ENCODE data around the gene SERPINA4. TPM values are rescaled to one million over a fixed set of nuclear protein-coding genes. Genes with fewer than 3 reads are reported as not detected.

SERPINA4 gene
- total RNA-seq, result not detected

GRCh38 chr14:94560751-94561655 is at the start of gene SERPINA4:
Gene SERPINA4, plus strand, starts transcription at chr14:94561442. Its CDS starts 2,041 bp downstream, at chr14:94563483.

DNA sequence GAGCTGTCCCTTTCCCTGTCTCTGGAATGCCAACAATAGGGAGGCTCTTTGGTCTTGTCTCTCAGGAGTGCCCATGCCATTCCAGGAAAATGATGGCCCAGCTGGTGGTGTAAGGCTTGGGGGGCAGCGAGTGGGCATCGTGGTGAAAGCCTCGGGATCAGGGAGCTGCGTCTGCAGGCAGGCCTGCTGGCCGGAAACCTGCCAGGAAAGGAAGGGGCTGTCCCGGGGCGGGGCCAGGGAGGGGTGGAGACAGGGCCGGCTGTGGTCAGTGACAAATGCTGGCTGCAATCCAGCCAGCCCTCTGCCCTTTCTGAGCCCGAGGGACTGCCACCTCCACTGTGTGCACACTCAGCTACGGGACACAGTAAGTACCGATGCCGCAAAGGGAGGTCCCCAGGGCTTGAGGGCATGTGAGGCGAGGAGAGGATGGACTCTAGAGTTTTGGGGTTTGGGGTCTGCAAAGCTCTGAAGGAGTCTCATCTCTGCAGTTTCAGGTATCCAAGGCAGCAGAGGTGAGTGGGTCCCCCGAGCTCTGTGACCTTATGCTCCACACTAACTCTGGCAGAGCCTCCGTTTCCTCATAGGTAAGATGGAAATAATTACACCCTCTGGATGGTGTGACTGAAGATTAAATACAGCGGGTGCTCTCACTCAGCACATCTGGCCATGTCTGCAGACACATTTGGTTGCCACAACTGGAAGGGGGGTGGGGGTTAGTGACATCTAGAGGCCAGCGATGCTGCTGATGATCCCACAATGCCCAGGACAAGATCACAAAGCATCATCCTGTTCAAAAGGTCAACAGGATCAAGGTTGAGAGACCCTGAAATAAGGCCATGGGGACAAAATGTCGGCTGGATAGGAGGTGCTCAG is 20.1 kb downstream of the SERPINA4 start, which contains the start of gene SERPINA5:
TSS of gene SERPINA5 (plus strand) at position 300 of the 873 bp plus-strand sequence. CDS start 5,937 bp downstream, outside the sequence.

DNA sequence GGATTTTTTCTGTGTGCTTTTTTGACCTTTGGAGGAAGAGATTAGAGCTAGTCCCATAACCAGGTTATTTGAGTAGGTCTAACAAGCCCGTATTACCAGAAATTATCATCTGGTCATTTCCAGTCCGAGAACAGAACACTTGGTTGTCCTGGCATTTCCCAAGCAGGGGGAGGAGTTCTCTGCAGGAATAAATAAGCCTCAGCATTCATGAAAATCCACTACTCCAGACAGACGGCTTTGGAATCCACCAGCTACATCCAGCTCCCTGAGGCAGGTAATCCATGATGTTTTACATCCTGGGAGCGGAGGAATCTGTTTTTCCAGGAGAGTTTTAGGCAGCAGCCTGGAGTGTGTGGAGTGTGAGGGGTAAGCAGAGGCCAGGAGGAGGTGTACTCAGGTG is 50.9 kb downstream of the SERPINA4 start, which contains the start of gene SERPINA3:
TSS of gene SERPINA3 (plus strand) at position 218 of the 400 bp plus-strand sequence. CDS start 2,051 bp downstream, outside the sequence.

Other genes with a start within 250 kb of the SERPINA4 start
- not detected for gene SERPINA6, start 238.1 kb upstream of the SERPINA4 start, total RNA-seq
- gene SERPINA2, start 194.7 kb upstream of the SERPINA4 start, total RNA-seq, result not detected
- gene SERPINA1, start 172.8 kb upstream of the SERPINA4 start, total RNA-seq, result under 1 TPM; 0.33 to 0.34 TPM
- not detected for gene SERPINA11, start 108.6 kb upstream of the SERPINA4 start, total RNA-seq
- gene SERPINA9, start 85.2 kb upstream of the SERPINA4 start, total RNA-seq, result not detected
- not detected for gene SERPINA12, start 52.0 kb upstream of the SERPINA4 start, total RNA-seq
- under 1 TPM in 1 of 2 donors, not detected in 1; 0.33 TPM for gene SERPINA5, start 20.0 kb downstream of the SERPINA4 start, total RNA-seq
- 1 to 10 TPM in 1 of 2 donors, under 1 TPM in 1; 0.67 to 1.7 TPM for gene SERPINA3, start 50.9 kb downstream of the SERPINA4 start, total RNA-seq
- gene GSC, start 208.7 kb downstream of the SERPINA4 start, total RNA-seq, result not detected

Data from melanocyte of skin (primary cell).